GM18505 (cell line): ENCODE measurements around the gene ARSI.
"Not testable (repeated sequence)": the region's sequence is repeated elsewhere in the genome, so short reads cannot be mapped to it uniquely, and the experiment has no call there.

Source experiments
- ATAC-seq: cut with Tn5 transposase; IDR thresholded peaks from one replicate; pipeline ENCODE4 v1.9.1; 2021; ENCODE audit not compliant: unreplicated experiment
- POLR2A ChIP-seq: IDR thresholded peaks from 4 replicates; pipeline ENCODE4 v1.6.1; 2011; ENCODE audit warnings: borderline replicate concordance; ENCODE audit not compliant: insufficient read depth, insufficient read length; ENCODE audit errors: extremely low read depth

The ARSI gene

GRCh38 chr5:150252489-150252888, 50.2 kb downstream of the ARSI start:
- no peak for TF ChIP-seq POLR2A
- ATAC-seq, result no peak

GRCh38 chr5:150251504-150251903, 51.2 kb downstream of the ARSI start:
- no peak for TF ChIP-seq POLR2A
- no peak for ATAC-seq

GRCh38 chr5:150249744-150250143, 53.0 kb downstream of the ARSI start:
- no peak for TF ChIP-seq POLR2A
- no peak for ATAC-seq

- TF ChIP-seq POLR2A, result no peak
- ATAC-seq, result no peak
These were observed 53.8 kb downstream of the ARSI start for GRCh38 chr5:150248946-150249345.

- ATAC-seq, result not testable (repeated sequence)
These were observed 54.2 kb downstream of the ARSI start for GRCh38 chr5:150248493-150248892.

GRCh38 chr5:150247726-150248125, 55.0 kb downstream of the ARSI start:
- no peak for ATAC-seq
- TF ChIP-seq POLR2A, result no peak

GRCh38 chr5:150246835-150247234, 55.9 kb downstream of the ARSI start:
- no peak for ATAC-seq
- TF ChIP-seq POLR2A, result no peak

GRCh38 chr5:150246429-150246828, 56.3 kb downstream of the ARSI start:
- TF ChIP-seq POLR2A, result no peak
- no peak for ATAC-seq
